Fibroblast of villous mesenchyme (primary cell): ENCODE measurements around the gene MIPEP. TPM values are rescaled to one million over a fixed set of nuclear protein-coding genes. Genes with fewer than 3 reads are reported as not detected.

Source experiments
- DNase-seq: peaks from one replicate; pipeline ENCODE4 v3.0.0-alpha.2; 2010; ENCODE audit warnings: low read depth
- H3K4me3 ChIP-seq: 2 replicates; pipeline ENCODE4 v1.5.1; 2011; ENCODE audit warnings: low read depth, mild to moderate bottlenecking, low read length
- CTCF ChIP-seq: IDR thresholded peaks from 2 replicates; pipeline ENCODE4 v1.5.1; 2012; ENCODE audit warnings: low read depth, mild to moderate bottlenecking, low read length; ENCODE audit not compliant: insufficient read depth
- total RNA-seq: library from RNA; depleted of rRNA; stranded (reverse); fragments of >200 nt; gene quantifications from 2 replicates; pipeline ENCODE4 v1.2.3, GENCODE V29; 2012

MIPEP gene
- total RNA-seq, 1 donor: 38.9 TPM

- DNase-seq: peak; percentile 77
- H3K4me3 ChIP-seq: no peak overlapping the region
- TF ChIP-seq CTCF: no peak
Observed at GRCh38 chr13:23692816-23693215, 196.4 kb downstream of the MIPEP start.

GRCh38 chr13:23690668-23691067 lies 198.5 kb downstream of the MIPEP start:
- H3K4me3 ChIP-seq: no peak overlapping the region
- DNase-seq: no peak
- no peak for TF ChIP-seq CTCF

GRCh38 chr13:23688336-23688735 lies 200.9 kb downstream of the MIPEP start:
- no peak overlapping the region for H3K4me3 ChIP-seq
- TF ChIP-seq CTCF: no peak
- DNase-seq: no peak

GRCh38 chr13:23687614-23688013 lies 201.6 kb downstream of the MIPEP start:
- no peak for DNase-seq
- TF ChIP-seq CTCF: no peak
- no peak overlapping the region for H3K4me3 ChIP-seq

- H3K4me3 ChIP-seq: no peak overlapping the region
- no peak for DNase-seq
- no peak for TF ChIP-seq CTCF
Observed at GRCh38 chr13:23686948-23687347, 202.3 kb downstream of the MIPEP start.

GRCh38 chr13:23685416-23685815 lies 203.8 kb downstream of the MIPEP start:
- no peak overlapping the region for H3K4me3 ChIP-seq
- peak; percentile 74 for DNase-seq
- no peak for TF ChIP-seq CTCF

- DNase-seq: no peak
- no peak for TF ChIP-seq CTCF
- H3K4me3 ChIP-seq: no peak overlapping the region
Observed at GRCh38 chr13:23684647-23685046, 204.6 kb downstream of the MIPEP start.
